ENCODE measurements around the gene UBE2E3.

Gene UBE2E3

GRCh38 chr2:180979749-180980105 is 678 bp upstream of the UBE2E3 start:
- no peak for DNase-seq

GRCh38 chr2:180980943-180981911 is 822 bp downstream of the UBE2E3 start:
- DNase-seq = peak; percentile 31

GRCh38 chr2:180983468-180984242 is 3.2 kb downstream of the UBE2E3 start:
- peak; percentile 58 for DNase-seq

- no peak for DNase-seq
These were observed 5.5 kb downstream of the UBE2E3 start for GRCh38 chr2:180985771-180986395.

GRCh38 chr2:180987146-180987545 is 6.7 kb downstream of the UBE2E3 start:
- DNase-seq = no peak

- no peak for DNase-seq
These were observed 9.9 kb downstream of the UBE2E3 start for GRCh38 chr2:180990337-180990736.

GRCh38 chr2:180990794-180991193 is 10.4 kb downstream of the UBE2E3 start:
- DNase-seq = no peak

GRCh38 chr2:180991361-180991760 is 11.0 kb downstream of the UBE2E3 start:
- DNase-seq = no peak

- DNase-seq = no peak
These were observed 11.4 kb downstream of the UBE2E3 start for GRCh38 chr2:180991820-180992219.

GRCh38 chr2:180992994-180993393 is 12.6 kb downstream of the UBE2E3 start:
- DNase-seq = no peak

GRCh38 chr2:180999274-180999964 is 19.0 kb downstream of the UBE2E3 start:
- DNase-seq = peak; percentile 47

GRCh38 chr2:181004647-181005325 is 24.4 kb downstream of the UBE2E3 start:
- no peak for DNase-seq

- DNase-seq = no peak
These were observed 24.9 kb downstream of the UBE2E3 start for GRCh38 chr2:181005326-181005655.

GRCh38 chr2:181005809-181006208 is 25.4 kb downstream of the UBE2E3 start:
- no peak for DNase-seq

GRCh38 chr2:181007086-181007837 is 26.9 kb downstream of the UBE2E3 start:
- DNase-seq = no peak

- DNase-seq = no peak
These were observed 28.0 kb downstream of the UBE2E3 start for GRCh38 chr2:181008407-181008806.

- no peak for DNase-seq
These were observed 40.9 kb downstream of the UBE2E3 start for GRCh38 chr2:181021199-181021789.

GRCh38 chr2:181022652-181023051 is 42.2 kb downstream of the UBE2E3 start:
- no peak for DNase-seq

- DNase-seq = no peak
These were observed 44.6 kb downstream of the UBE2E3 start for GRCh38 chr2:181025004-181025403.

- DNase-seq = no peak
These were observed 56.0 kb downstream of the UBE2E3 start for GRCh38 chr2:181036445-181036844.

All from inflammatory macrophage treated with lipopolysaccharide for 4 hours (primary cell).